ENCODE results near the gene PIBF1.
"Not testable (repeated sequence)": the region's sequence is repeated elsewhere in the genome, so short reads cannot be mapped to it uniquely, and the experiment has no call there.

PIBF1 gene

GRCh38 chr13:72781451-72782439 lies at the start of gene PIBF1, which contains the start of gene DIS3:
Gene PIBF1, plus strand, starts transcription at chr13:72782133. Its CDS starts 1,337 bp downstream, at chr13:72783470.
Gene DIS3, minus strand, starts transcription at chr13:72781900. Its CDS starts 68 bp downstream, at chr13:72781832.
- DNase-seq, result peak; percentile 94

- DNase-seq, result no peak
Measured at GRCh38 chr13:72737033-72737432, 44.9 kb upstream of the PIBF1 start.

- DNase-seq, result no peak
Measured at GRCh38 chr13:72740015-72740414, 41.9 kb upstream of the PIBF1 start.

- DNase-seq, result no peak
Measured at GRCh38 chr13:72745260-72745659, 36.7 kb upstream of the PIBF1 start.

GRCh38 chr13:72751220-72751619 lies 30.7 kb upstream of the PIBF1 start:
- DNase-seq, result no peak

- no peak for DNase-seq
Measured at GRCh38 chr13:72754111-72754510, 27.8 kb upstream of the PIBF1 start.

GRCh38 chr13:72757792-72758535 lies 24.0 kb upstream of the PIBF1 start:
- DNase-seq, result no peak

GRCh38 chr13:72760189-72760588 lies 21.7 kb upstream of the PIBF1 start:
- no peak for DNase-seq

GRCh38 chr13:72763411-72763810 lies 18.5 kb upstream of the PIBF1 start:
- DNase-seq, result no peak

GRCh38 chr13:72774019-72774418 lies 7.9 kb upstream of the PIBF1 start:
- no peak for DNase-seq

GRCh38 chr13:72782717-72783116 lies 784 bp downstream of the PIBF1 start:
- no peak for DNase-seq

- not testable (repeated sequence) for DNase-seq
Measured at GRCh38 chr13:72784679-72785078, 2.7 kb downstream of the PIBF1 start.

- no peak for DNase-seq
Measured at GRCh38 chr13:72788831-72789230, 6.9 kb downstream of the PIBF1 start.

GRCh38 chr13:72792640-72793039 lies 10.7 kb downstream of the PIBF1 start:
- no peak for DNase-seq

- DNase-seq, result no peak
Measured at GRCh38 chr13:72798817-72799216, 16.9 kb downstream of the PIBF1 start.

- DNase-seq, result no peak
Measured at GRCh38 chr13:72804301-72804700, 22.4 kb downstream of the PIBF1 start.

GRCh38 chr13:72805676-72806346 lies 23.9 kb downstream of the PIBF1 start:
- no peak for DNase-seq

- not testable (repeated sequence) for DNase-seq
Measured at GRCh38 chr13:72806514-72806913, 24.6 kb downstream of the PIBF1 start.

- DNase-seq, result no peak
Measured at GRCh38 chr13:72808917-72809500, 27.1 kb downstream of the PIBF1 start.

- DNase-seq, result no peak
Measured at GRCh38 chr13:72820156-72820897, 38.4 kb downstream of the PIBF1 start.

- no peak for DNase-seq
Measured at GRCh38 chr13:72820898-72821279, 39.0 kb downstream of the PIBF1 start.

- no peak for DNase-seq
Measured at GRCh38 chr13:72823081-72823480, 41.1 kb downstream of the PIBF1 start.

Data from NCI-H187 treated with DMSO at 0.1 percent for 48 hours (cell line).